ENCODE data around the gene PRDM16. TPM values are rescaled to one million over a fixed set of nuclear protein-coding genes. Genes with fewer than 3 reads are reported as not detected.

Gene PRDM16
- total RNA-seq, 2 experiments from 2014 or later, result 0.18 to 0.21 TPM

DNA sequence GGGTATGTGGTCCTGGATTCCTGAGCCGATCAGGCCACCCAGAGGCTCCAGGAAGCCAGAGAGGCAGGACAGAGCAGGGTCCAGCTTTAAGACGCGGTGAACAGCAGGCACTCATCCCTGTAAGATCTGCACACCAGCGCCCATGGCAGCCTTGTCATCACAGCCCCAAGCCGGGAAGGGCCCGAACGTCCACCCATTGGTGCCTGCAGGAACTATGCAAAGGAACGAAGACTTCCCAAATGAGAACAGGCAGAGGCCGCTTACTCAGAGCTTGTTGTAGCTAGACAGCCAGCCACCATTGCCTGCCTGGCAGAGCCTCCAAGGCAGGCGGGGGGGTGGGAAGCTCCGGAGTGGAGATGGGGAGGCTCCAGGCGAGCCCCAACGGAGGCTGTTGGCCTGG, 373.3 kb downstream of the PRDM16 start:
- CTCF ChIA-PET, result interaction anchor here (1.5 kb wide), 1 partner anchor 11 kb away, joined by 4 read pairs; no protein-coding TSS in a partner anchor
- POLR2A ChIA-PET, result no interaction called here
- Mint-ChIP-seq H3K36me3 (ENCODE audit: low read depth) (no peaks in the 10 kb centered on the region), H3K27me3 (ENCODE audit: low read depth) (no peaks in the 10 kb centered on the region), H3K4me3 (no peak overlapping the region), H3K27ac (no peak overlapping the region), H3K9me3 (ENCODE audit: insufficient read depth) (no peaks in the 10 kb centered on the region), H3K4me1 (ENCODE audit: low read depth) (no peaks in the 10 kb centered on the region)
- DNase-seq, result no peak
- no peak for ATAC-seq

DNA sequence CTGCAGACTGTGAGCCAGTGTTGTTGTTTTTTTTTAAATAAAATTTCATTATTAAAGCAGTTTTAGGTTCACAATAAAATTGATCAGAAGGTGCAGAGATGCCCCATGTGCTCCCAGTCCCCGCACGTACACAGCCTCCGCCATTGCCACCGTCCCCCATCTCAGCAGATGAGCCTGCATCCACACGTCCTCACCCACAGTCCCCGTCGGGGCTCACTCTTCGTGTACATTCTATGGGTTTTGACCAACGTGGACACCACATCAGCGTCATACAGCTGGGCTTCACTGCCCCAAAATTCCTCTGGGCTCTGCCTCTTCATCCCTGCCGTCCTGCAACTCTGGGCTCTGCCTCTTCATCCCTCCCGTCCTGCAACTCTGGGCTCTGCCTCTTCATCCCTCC, 373.9 kb downstream of the PRDM16 start:
- no peak for DNase-seq
- H3K9me3 Mint-ChIP-seq (ENCODE audit: insufficient read depth), result no peaks in the 10 kb centered on the region
- ChIA-PET POLR2A (no interaction called here), CTCF (interaction anchor here (1.5 kb wide), 1 partner anchor 10 kb away, joined by 4 read pairs; no protein-coding TSS in a partner anchor)
- H3K4me1 Mint-ChIP-seq (ENCODE audit: low read depth), result no peaks in the 10 kb centered on the region
- no peak overlapping the region for H3K4me3 Mint-ChIP-seq
- H3K27ac Mint-ChIP-seq, result no peak overlapping the region
- no peaks in the 10 kb centered on the region for H3K36me3 Mint-ChIP-seq (ENCODE audit: low read depth)
- H3K27me3 Mint-ChIP-seq (ENCODE audit: low read depth), result no peaks in the 10 kb centered on the region
- ATAC-seq, result no peak

DNA sequence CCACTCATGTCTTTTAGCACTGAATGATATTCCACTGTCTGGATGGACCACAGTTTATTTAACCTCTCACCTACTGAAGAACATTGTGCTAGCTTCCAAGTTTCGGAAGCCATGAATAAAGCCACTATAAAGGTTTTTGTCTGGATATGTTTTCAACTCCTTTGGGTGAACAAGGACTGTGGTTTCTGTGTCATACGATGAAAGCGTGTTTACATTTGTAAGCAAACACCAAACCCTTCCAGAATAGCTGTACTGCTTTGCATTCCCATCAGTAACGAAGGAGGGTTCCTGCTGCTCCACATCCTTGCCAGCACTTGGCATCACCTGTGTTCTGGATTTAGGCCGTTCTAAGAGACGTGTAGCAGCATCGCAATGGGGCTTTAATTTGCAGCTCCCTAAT, 374.8 kb downstream of the PRDM16 start:
- H3K27ac Mint-ChIP-seq, result no peak overlapping the region
- H3K36me3 Mint-ChIP-seq (ENCODE audit: low read depth), result no peaks in the 10 kb centered on the region
- H3K27me3 Mint-ChIP-seq (ENCODE audit: low read depth), result peaks cover under 1% of the 10 kb centered on the region
- H3K9me3 Mint-ChIP-seq (ENCODE audit: insufficient read depth), result no peaks in the 10 kb centered on the region
- H3K4me1 Mint-ChIP-seq (ENCODE audit: low read depth), result no peaks in the 10 kb centered on the region
- H3K4me3 Mint-ChIP-seq, result no peak overlapping the region
- no peak for ATAC-seq
- DNase-seq, result no peak
- ChIA-PET POLR2A (no interaction called here), CTCF (interaction anchor here (1.5 kb wide), 1 partner anchor 9 kb away, joined by 4 read pairs; no protein-coding TSS in a partner anchor)

GRCh38 chr1:3444298-3444697, 375.3 kb downstream of the PRDM16 start:
- ATAC-seq (no peak), DNase-seq (no peak)
- no peaks in the 10 kb centered on the region for H3K4me1 Mint-ChIP-seq (ENCODE audit: low read depth)
- no peaks in the 10 kb centered on the region for H3K36me3 Mint-ChIP-seq (ENCODE audit: low read depth)
- CTCF ChIA-PET, result no interaction called here
- POLR2A ChIA-PET, result no interaction called here
- peaks cover 3% of the 10 kb centered on the region for H3K27me3 Mint-ChIP-seq (ENCODE audit: low read depth)
- H3K9me3 Mint-ChIP-seq (ENCODE audit: insufficient read depth), result no peaks in the 10 kb centered on the region
- H3K4me3 Mint-ChIP-seq, result no peak overlapping the region
- H3K27ac Mint-ChIP-seq, result no peak overlapping the region

DNA sequence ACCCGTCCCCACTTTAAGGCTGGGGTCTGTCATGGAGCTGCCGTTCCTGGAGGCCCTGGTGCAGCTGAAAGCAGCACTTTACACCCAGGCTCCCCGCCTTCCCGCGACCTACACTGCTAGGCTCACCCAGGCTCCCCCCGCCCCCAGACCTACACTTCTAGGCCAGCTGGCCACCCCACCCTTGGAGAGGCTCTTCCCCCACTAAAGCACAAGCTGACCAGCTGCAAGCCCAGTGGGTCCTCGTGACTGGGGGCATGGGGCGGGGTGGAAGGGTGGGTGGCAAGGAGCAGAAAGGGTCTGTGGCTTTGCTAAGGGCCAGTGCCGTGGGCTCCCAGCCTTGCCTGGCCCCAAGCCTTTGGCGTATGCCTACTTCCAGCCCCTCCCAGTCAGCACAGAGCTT, 375.7 kb downstream of the PRDM16 start:
- ChIA-PET POLR2A (no interaction called here), CTCF (no interaction called here)
- ATAC-seq (no peak), DNase-seq (no peak)
- Mint-ChIP-seq H3K9me3 (ENCODE audit: insufficient read depth) (no peaks in the 10 kb centered on the region), H3K27ac (no peak overlapping the region), H3K4me1 (ENCODE audit: low read depth) (no peaks in the 10 kb centered on the region), H3K4me3 (no peak overlapping the region), H3K36me3 (ENCODE audit: low read depth) (no peaks in the 10 kb centered on the region), H3K27me3 (ENCODE audit: low read depth) (peaks cover 3% of the 10 kb centered on the region)

DNA sequence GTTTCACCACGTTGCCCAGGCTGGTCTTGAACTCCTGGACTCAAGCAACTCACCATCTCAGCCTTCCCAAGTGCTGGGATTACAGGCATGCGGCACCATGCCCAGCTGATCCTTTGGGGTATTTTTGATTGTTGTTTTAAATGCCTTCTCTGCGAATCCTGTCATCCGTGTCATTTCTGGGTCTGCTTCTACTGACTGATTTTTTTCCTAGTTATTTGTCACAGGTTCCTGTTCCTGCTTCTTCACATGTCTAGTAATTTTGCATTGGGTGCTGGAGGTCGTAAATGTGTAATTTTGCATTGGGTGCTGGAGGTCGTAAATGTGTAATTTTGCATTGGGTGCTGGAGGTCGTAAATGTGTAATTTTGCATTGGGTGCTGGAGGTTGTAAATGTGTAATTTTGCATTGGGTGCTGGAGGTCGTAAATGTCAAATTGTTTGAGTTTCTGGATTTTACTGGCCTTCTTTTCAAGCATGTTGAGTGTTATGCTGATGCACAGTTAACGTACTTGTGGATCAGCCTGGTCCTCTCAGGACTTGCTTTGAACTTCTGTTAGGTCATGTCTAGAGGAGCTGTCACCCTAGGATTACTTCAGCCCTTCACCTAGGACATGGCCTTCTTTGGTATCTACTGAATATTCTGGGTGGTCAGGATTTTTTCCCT, 381.3 kb downstream of the PRDM16 start:
- POLR2A ChIA-PET, result no interaction called here
- ATAC-seq (no peak), DNase-seq (no peak)
- no peaks in the 10 kb centered on the region for H3K36me3 Mint-ChIP-seq (ENCODE audit: low read depth)
- H3K4me3 Mint-ChIP-seq, result no peak overlapping the region
- no peaks in the 10 kb centered on the region for H3K9me3 Mint-ChIP-seq (ENCODE audit: insufficient read depth)
- H3K27me3 Mint-ChIP-seq (ENCODE audit: low read depth), result peaks cover 5% of the 10 kb centered on the region
- CTCF ChIA-PET, result no interaction called here
- no peak overlapping the region for H3K27ac Mint-ChIP-seq
- H3K4me1 Mint-ChIP-seq (ENCODE audit: low read depth), result peaks cover 2% of the 10 kb centered on the region

DNA sequence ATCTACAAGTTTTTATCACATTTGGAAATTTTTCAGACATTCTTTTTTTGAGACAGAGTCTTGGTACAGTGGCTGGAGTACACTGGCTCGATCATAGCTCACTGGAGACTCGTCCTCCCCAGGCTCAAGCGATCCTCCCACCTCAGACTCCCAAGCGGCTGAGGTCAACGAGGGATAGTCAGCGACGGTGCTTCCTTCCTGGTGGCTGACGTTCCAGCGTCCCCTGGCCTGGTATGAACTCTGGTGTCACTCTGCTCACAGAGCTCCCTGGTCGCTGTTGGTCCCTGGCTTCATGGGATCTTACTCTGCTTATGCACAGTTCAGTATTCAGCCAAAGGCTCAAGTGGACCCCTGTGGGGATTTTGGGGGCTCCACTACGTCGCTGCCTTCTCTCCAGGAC, 382.0 kb downstream of the PRDM16 start:
- Mint-ChIP-seq H3K27me3 (ENCODE audit: low read depth) (peaks cover 5% of the 10 kb centered on the region), H3K36me3 (ENCODE audit: low read depth) (no peaks in the 10 kb centered on the region), H3K4me3 (no peak overlapping the region), H3K27ac (no peak overlapping the region), H3K9me3 (ENCODE audit: insufficient read depth) (no peaks in the 10 kb centered on the region), H3K4me1 (ENCODE audit: low read depth) (peaks cover 2% of the 10 kb centered on the region)
- ATAC-seq (no peak), DNase-seq (no peak)
- POLR2A ChIA-PET, result no interaction called here
- CTCF ChIA-PET, result no interaction called here

- Mint-ChIP-seq H3K4me3 (no peak overlapping the region), H3K27me3 (ENCODE audit: low read depth) (peaks cover 5% of the 10 kb centered on the region), H3K36me3 (ENCODE audit: low read depth) (no peaks in the 10 kb centered on the region), H3K27ac (no peak overlapping the region), H3K9me3 (ENCODE audit: insufficient read depth) (no peaks in the 10 kb centered on the region), H3K4me1 (ENCODE audit: low read depth) (peaks cover 2% of the 10 kb centered on the region)
- DNase-seq (no peak), ATAC-seq (no peak)
- POLR2A ChIA-PET, result no interaction called here
- CTCF ChIA-PET, result interaction anchor here (0.5 to 1.9 kb wide), 16 partner anchors 9 to 272 kb away, joined by 3 to 18 read pairs (median 4); partner anchors contain the start of gene TPRG1L
Observed at GRCh38 chr1:3451994-3452865, 383.2 kb downstream of the PRDM16 start.

GRCh38 chr1:3452866-3453175, 383.8 kb downstream of the PRDM16 start:
- peaks cover 2% of the 10 kb centered on the region for H3K4me1 Mint-ChIP-seq (ENCODE audit: low read depth)
- H3K27ac Mint-ChIP-seq, result no peak overlapping the region
- no peaks in the 10 kb centered on the region for H3K9me3 Mint-ChIP-seq (ENCODE audit: insufficient read depth)
- ChIA-PET POLR2A (no interaction called here), CTCF (interaction anchor here (0.5 to 1.9 kb wide), 16 partner anchors 10 to 272 kb away, joined by 3 to 18 read pairs (median 4); partner anchors contain the start of gene TPRG1L)
- H3K27me3 Mint-ChIP-seq (ENCODE audit: low read depth), result peaks cover 5% of the 10 kb centered on the region
- H3K36me3 Mint-ChIP-seq (ENCODE audit: low read depth), result no peaks in the 10 kb centered on the region
- no peak for DNase-seq
- no peak for ATAC-seq
- H3K4me3 Mint-ChIP-seq, result no peak overlapping the region

GRCh38 chr1:3453203-3453761, 384.3 kb downstream of the PRDM16 start:
- Mint-ChIP-seq H3K27me3 (ENCODE audit: low read depth) (peaks cover 5% of the 10 kb centered on the region), H3K4me1 (ENCODE audit: low read depth) (peaks cover 2% of the 10 kb centered on the region), H3K36me3 (ENCODE audit: low read depth) (no peaks in the 10 kb centered on the region), H3K9me3 (ENCODE audit: insufficient read depth) (no peaks in the 10 kb centered on the region), H3K27ac (no peak overlapping the region), H3K4me3 (no peak overlapping the region)
- DNase-seq, result peak; percentile 75
- ATAC-seq, result peak; percentile 83
- CTCF ChIA-PET, result interaction anchor here (0.5 to 1.9 kb wide), 16 partner anchors 10 to 271 kb away, joined by 3 to 18 read pairs (median 4); partner anchors contain the start of gene TPRG1L
- POLR2A ChIA-PET, result interaction anchor here (0.5 to 0.7 kb wide), 2 partner anchors 166 to 171 kb away, joined by 3 read pairs; no protein-coding TSS in a partner anchor

DNA sequence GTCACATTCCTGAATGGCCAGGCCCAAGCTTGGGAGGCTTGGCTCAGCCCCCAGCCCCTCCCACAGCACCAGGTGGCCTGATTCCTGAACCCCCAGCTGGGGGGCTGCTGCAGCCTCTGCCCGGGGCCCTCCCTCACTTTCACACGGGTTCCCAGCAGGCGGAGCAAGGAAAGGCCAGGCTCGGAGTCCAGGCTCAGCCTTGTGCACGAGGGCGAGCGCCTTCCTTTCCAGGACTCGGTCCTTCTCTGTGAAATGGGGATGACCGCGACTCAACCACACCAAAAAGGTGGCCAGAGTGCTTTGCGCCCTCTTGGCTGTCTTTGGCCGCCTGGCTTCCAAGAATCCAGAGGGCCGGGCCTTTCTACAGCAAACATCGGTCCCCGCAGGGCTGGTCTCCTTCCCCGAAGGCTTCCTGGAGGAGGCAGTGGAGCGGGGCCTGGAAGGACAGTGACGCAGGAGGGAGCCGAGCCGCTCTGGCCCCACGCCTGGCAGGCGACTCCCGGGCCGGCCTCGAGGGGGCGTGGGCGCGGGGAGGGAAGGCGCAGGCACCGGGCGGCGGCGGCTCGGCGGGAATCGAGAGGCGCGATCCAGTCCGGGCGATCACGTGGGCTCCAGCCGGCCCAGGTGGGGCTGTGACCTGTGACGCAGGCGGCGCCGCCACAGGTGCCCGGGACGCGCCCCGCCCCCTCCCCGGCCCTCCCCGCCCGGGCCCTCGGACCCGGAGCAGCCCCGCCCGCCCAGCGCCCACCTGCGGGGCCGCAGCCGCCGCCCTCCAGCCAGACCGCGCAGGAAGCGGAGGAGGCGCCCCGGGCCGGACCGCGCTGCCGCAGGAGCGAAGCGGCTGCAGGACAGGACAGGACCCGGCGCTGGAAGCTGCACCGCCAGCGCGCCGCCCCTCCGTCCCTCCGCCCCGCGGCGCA, 385.1 kb downstream of the PRDM16 start, which contains the start of gene ARHGEF16:
ARHGEF16 (plus strand) TSS at position 775 of the 920 bp plus-strand sequence. CDS start 8,420 bp downstream, outside the sequence.
- H3K9me3 Mint-ChIP-seq (ENCODE audit: insufficient read depth), result no peaks in the 10 kb centered on the region
- POLR2A ChIA-PET, result interaction anchor here (0.7 kb wide), 1 partner anchor 170 kb away, joined by 3 read pairs; no protein-coding TSS in a partner anchor
- DNase-seq, result no peak
- ATAC-seq, result peak; percentile 41
- CTCF ChIA-PET, result interaction anchor here (1.3 to 1.9 kb wide), 3 partner anchors 27 to 170 kb away, joined by 6 to 9 read pairs (median 9); partner anchors contain the start of gene TPRG1L
- no peaks in the 10 kb centered on the region for H3K36me3 Mint-ChIP-seq (ENCODE audit: low read depth)
- no peak within 1 kb of the TSS for H3K27ac Mint-ChIP-seq
- H3K27me3 Mint-ChIP-seq (ENCODE audit: low read depth), result peaks cover 2% of the 10 kb centered on the region
- H3K4me3 Mint-ChIP-seq, result no peak within 1 kb of the TSS
- H3K4me1 Mint-ChIP-seq (ENCODE audit: low read depth), result peaks cover 2% of the 10 kb centered on the region

Data from activated CD8-positive, alpha-beta T cell treated with anti-CD3 and anti-CD28 coated beads, Interleukin-2, amount 10 ng/mL, durations not matched to agents 7 days and 5 days (primary cell).